ENCODE results near the gene BIN1. TPM values are rescaled to one million over a fixed set of nuclear protein-coding genes. Genes with fewer than 3 reads are reported as not detected.

Gene BIN1
- total RNA-seq, 2 experiments from 2014 or later = 1.5 to 14.1 TPM

- no peak overlapping the region for H3K4me2 ChIP-seq (ENCODE audit: low read length)
- H4K20me1 ChIP-seq (ENCODE audit: insufficient read depth, low read length) = no peaks in the 10 kb centered on the region
- no peak overlapping the region for H3K27ac ChIP-seq (ENCODE audit: low read depth, low read length, poor library complexity, severe bottlenecking)
- intact Hi-C loops (cut with micrococcal nuclease; ENCODE audit: unreplicated experiment) = no loop called here
- no TSS peak for BruUV-seq (replicated peaks)
- H3K4me3 ChIP-seq (ENCODE audit: low read depth, low read length, poor library complexity, severe bottlenecking) = no peak overlapping the region
- no peaks in the 10 kb centered on the region for H3K9me2 ChIP-seq (ENCODE audit: insufficient read depth, low read length)
- no peaks in the 10 kb centered on the region for H3K4me1 ChIP-seq (ENCODE audit: insufficient read depth, low read length, poor library complexity, severe bottlenecking)
- ChIA-PET CTCF (ENCODE audit: unreplicated experiment) (no interaction called here), POLR2A (interaction anchor here (0.7 kb wide), 1 partner anchor 22 kb away, joined by 3 read pairs; no protein-coding TSS in a partner anchor)
- no peaks in the 10 kb centered on the region for H3K79me2 ChIP-seq (ENCODE audit: insufficient read depth, low read depth, low read length)
- DNase-seq (ENCODE audit: low spot score) = no peak
- H3K36me3 ChIP-seq (ENCODE audit: insufficient read depth, low read length) = no peaks in the 10 kb centered on the region
- H3K9me3 ChIP-seq (ENCODE audit: low read length) = no peaks in the 10 kb centered on the region
- TF ChIP-seq, protein P1, sequence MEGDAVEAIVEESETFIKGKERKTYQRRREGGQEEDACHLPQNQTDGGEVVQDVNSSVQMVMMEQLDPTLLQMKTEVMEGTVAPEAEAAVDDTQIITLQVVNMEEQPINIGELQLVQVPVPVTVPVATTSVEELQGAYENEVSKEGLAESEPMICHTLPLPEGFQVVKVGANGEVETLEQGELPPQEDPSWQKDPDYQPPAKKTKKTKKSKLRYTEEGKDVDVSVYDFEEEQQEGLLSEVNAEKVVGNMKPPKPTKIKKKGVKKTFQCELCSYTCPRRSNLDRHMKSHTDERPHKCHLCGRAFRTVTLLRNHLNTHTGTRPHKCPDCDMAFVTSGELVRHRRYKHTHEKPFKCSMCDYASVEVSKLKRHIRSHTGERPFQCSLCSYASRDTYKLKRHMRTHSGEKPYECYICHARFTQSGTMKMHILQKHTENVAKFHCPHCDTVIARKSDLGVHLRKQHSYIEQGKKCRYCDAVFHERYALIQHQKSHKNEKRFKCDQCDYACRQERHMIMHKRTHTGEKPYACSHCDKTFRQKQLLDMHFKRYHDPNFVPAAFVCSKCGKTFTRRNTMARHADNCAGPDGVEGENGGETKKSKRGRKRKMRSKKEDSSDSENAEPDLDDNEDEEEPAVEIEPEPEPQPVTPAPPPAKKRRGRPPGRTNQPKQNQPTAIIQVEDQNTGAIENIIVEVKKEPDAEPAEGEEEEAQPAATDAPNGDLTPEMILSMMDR (conservative IDR thresholded peaks at IDR 0.05; ENCODE audit: low read length) = no peak
- no peak for TF ChIP-seq EZH2phosphoT487 (IDR thresholded peaks at IDR 0.05; ENCODE audit: borderline replicate concordance, low read depth, low read length)
- H2AFZ ChIP-seq (ENCODE audit: low read length) = no peak overlapping the region
Measured at GRCh38 chr2:127004893-127005600, 101.9 kb downstream of the BIN1 start.

DNA sequence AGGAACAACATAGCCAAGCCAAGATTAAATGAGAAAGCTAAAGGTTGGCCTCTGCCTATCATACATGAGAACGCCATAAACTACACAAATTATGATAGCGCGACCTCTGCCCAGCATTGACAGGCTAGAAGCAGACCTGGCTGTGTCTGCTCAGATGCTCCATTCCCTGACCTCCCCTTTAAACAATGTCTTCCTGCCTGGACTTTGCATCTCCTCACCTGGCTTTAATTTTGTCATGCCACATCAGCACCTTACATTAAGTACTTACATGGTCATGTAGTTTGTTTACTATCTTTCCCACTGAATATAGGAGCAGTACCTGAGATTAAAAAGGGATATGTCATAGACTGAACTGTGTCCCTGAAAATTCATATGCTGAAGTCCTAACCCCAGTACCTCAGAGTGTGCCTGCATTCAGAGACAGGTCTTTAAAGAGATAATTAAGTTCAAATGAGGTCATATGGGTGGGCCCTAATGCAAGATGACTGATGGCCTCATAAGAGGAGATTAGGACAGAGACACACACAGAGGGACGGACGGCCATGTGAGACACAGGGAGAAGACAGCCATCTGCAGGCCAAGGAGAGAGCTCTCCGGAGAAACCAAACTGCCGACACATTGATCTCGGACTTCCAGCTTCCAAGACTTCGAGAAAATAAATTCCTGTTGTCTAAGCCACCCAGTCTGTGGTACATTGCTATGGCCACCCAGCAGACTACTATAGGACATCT is 103.7 kb downstream of the BIN1 start:
- H3K27ac ChIP-seq (ENCODE audit: low read depth, low read length, poor library complexity, severe bottlenecking) = no peak overlapping the region
- BruUV-seq (replicated peaks) = no TSS peak
- DNase-seq (ENCODE audit: low spot score) = no peak
- TF ChIP-seq, protein P1 (conservative IDR thresholded peaks at IDR 0.05; ENCODE audit: low read length) = no peak
- no peak for TF ChIP-seq EZH2phosphoT487 (IDR thresholded peaks at IDR 0.05; ENCODE audit: borderline replicate concordance, low read depth, low read length)
- no peaks in the 10 kb centered on the region for H4K20me1 ChIP-seq (ENCODE audit: insufficient read depth, low read length)
- POLR2A ChIA-PET = no interaction called here
- H3K4me3 ChIP-seq (ENCODE audit: low read depth, low read length, poor library complexity, severe bottlenecking) = no peak overlapping the region
- intact Hi-C loops (cut with micrococcal nuclease; ENCODE audit: unreplicated experiment) = no loop called here
- no peaks in the 10 kb centered on the region for H3K79me2 ChIP-seq (ENCODE audit: insufficient read depth, low read depth, low read length)
- no peaks in the 10 kb centered on the region for H3K36me3 ChIP-seq (ENCODE audit: insufficient read depth, low read length)
- H3K9me2 ChIP-seq (ENCODE audit: insufficient read depth, low read length) = no peaks in the 10 kb centered on the region
- CTCF ChIA-PET (ENCODE audit: unreplicated experiment) = no interaction called here
- no peak overlapping the region for H2AFZ ChIP-seq (ENCODE audit: low read length)
- H3K9me3 ChIP-seq (ENCODE audit: low read length) = no peaks in the 10 kb centered on the region
- H3K4me2 ChIP-seq (ENCODE audit: low read length) = no peak overlapping the region
- H3K4me1 ChIP-seq (ENCODE audit: insufficient read depth, low read length, poor library complexity, severe bottlenecking) = no peaks in the 10 kb centered on the region

- no peaks in the 10 kb centered on the region for H3K4me1 ChIP-seq (ENCODE audit: insufficient read depth, low read length, poor library complexity, severe bottlenecking)
- CTCF ChIA-PET (ENCODE audit: unreplicated experiment) = interaction anchor here (0.6 kb wide), 1 partner anchor 34 kb away, joined by 3 read pairs; no protein-coding TSS in a partner anchor
Measured at GRCh38 chr2:127001751-127002150, 105.2 kb downstream of the BIN1 start.

More at GRCh38 chr2:127001751-127002150, 105.2 kb downstream of the BIN1 start:
- no peaks in the 10 kb centered on the region for H3K9me2 ChIP-seq (ENCODE audit: insufficient read depth, low read length)
- no peak overlapping the region for H3K27ac ChIP-seq (ENCODE audit: low read depth, low read length, poor library complexity, severe bottlenecking)
- BruUV-seq (replicated peaks) = no TSS peak
- H3K9me3 ChIP-seq (ENCODE audit: low read length) = no peaks in the 10 kb centered on the region
- intact Hi-C loops (cut with micrococcal nuclease; ENCODE audit: unreplicated experiment) = no loop called here
- POLR2A ChIA-PET = no interaction called here
- H3K4me2 ChIP-seq (ENCODE audit: low read length) = no peak overlapping the region
- no peaks in the 10 kb centered on the region for H4K20me1 ChIP-seq (ENCODE audit: insufficient read depth, low read length)
- no peaks in the 10 kb centered on the region for H3K79me2 ChIP-seq (ENCODE audit: insufficient read depth, low read depth, low read length)
- no peak overlapping the region for H2AFZ ChIP-seq (ENCODE audit: low read length)
- no peak overlapping the region for H3K4me3 ChIP-seq (ENCODE audit: low read depth, low read length, poor library complexity, severe bottlenecking)
- DNase-seq (ENCODE audit: low spot score) = no peak
- TF ChIP-seq, protein P1 (conservative IDR thresholded peaks at IDR 0.05; ENCODE audit: low read length) = no peak
- TF ChIP-seq EZH2phosphoT487 (IDR thresholded peaks at IDR 0.05; ENCODE audit: borderline replicate concordance, low read depth, low read length) = no peak
- no peaks in the 10 kb centered on the region for H3K36me3 ChIP-seq (ENCODE audit: insufficient read depth, low read length)
